ENCODE results near the gene ZNF526. TPM values are rescaled to one million over a fixed set of nuclear protein-coding genes. Genes with fewer than 3 reads are reported as not detected.

The ZNF526 gene
- total RNA-seq, 1 experiment from 2014 or later = 10.7 TPM

DNA sequence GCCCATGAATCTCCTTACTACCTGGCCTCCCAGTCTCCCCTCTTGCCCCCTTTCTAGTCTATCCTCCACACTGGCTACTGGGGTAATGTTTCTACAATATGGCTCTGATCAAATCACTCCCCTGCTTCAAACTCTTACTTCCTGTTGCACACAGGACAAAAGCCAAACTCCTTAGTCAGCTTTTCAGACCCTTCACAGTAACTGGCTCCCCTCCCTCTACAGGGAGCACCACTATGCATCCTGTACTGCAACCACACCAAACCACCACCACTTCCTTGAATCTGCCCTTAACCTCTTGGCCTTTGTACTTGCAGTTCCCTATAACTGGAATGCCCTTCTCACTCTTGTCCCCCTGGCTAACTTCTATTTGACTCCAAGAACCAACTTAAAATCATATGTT, 34.8 kb upstream of the ZNF526 start:
- Histone ChIP-seq H3K27ac (no peak overlapping the region), H3K36me3 (no peaks in the 10 kb centered on the region), H3K27me3 (peaks cover 10% of the 10 kb centered on the region), H3K4me1 (no peaks in the 10 kb centered on the region), H3K4me3 (no peak overlapping the region), H3K9me3 (replicated peaks) (no peaks in the 10 kb centered on the region)
- no peak for DNase-seq

DNA sequence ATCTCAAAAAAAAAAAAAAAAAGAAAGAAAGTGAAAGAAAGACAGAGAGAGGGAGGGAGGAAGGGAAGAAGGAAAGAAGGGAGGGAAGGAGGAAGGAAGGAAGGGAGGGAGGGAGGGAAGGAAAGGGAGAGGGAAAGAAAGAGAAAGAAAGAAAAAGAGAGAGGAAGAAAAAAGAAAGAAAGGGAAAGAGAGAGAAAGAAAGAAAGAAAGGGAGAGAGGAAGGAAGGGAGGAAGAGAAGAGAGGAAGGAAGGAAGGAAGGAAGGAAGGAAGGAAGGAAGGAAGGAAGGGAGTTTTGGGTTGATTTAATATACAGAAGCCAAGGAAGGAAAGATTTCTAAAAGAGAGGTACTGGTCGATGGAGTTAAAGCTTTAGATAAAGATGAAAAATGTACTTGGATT, 31.4 kb upstream of the ZNF526 start:
- no peak overlapping the region for H3K4me3 ChIP-seq
- no peak for DNase-seq
- H3K27me3 ChIP-seq = peaks cover 7% of the 10 kb centered on the region; the same call in 1 of the 2 replicates
- H3K36me3 ChIP-seq = no peaks in the 10 kb centered on the region
- no peaks in the 10 kb centered on the region for H3K4me1 ChIP-seq
- no peak overlapping the region for H3K27ac ChIP-seq
- H3K9me3 ChIP-seq (replicated peaks) = no peaks in the 10 kb centered on the region; the same call in 1 of the 2 replicates

DNA sequence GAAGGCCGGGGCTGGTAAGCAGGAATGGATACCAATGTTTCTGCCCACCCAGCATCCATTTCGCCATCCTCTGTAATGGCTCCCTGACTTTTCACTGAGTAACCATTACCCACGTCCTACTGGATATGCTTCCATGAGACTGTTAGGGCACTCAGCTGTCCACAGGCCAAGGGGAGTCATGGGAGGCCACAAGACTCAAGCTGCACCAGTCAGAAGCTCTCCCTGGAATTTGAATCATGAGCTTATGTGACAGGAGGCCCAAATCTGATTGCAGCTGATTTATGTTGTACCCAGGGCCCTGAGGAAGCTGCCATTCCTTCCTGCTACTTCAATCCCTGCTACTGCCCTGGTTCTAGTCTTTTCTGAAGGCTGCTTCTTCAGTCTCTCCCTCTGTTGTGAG, 31.0 kb upstream of the ZNF526 start:
- Histone ChIP-seq H3K9me3 (replicated peaks) (no peaks in the 10 kb centered on the region; the same call in 1 of the 2 replicates), H3K4me1 (no peaks in the 10 kb centered on the region), H3K4me3 (no peak overlapping the region), H3K27me3 (peaks cover 7% of the 10 kb centered on the region; the same call in 1 of the 2 replicates), H3K27ac (no peak overlapping the region), H3K36me3 (no peaks in the 10 kb centered on the region)
- no peak for DNase-seq

DNA sequence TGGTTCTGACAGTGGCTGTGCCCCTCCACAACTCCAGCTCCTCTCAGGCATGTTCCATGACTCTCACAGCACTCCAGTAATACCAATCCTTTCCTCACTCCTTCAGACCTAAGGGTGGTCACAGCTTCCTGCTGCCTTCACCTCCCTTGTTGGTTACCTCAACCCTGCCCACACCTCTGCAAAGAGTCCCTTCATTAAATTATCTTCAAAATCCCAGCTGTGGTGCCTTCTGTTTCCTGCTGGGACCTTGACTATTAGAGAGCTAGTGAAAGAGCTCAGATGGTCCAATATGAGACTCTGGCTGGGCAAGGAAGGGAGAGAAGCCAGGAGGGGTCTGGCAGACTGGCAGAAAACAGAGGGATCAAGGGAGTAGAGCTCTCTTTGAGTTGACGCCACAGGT, 28.8 kb upstream of the ZNF526 start:
- H3K9me3 ChIP-seq (replicated peaks) = no peaks in the 10 kb centered on the region; the same call in 1 of the 2 replicates
- H3K36me3 ChIP-seq = no peaks in the 10 kb centered on the region
- peaks cover 7% of the 10 kb centered on the region; the same call in 1 of the 2 replicates for H3K27me3 ChIP-seq
- no peak for DNase-seq
- no peak overlapping the region for H3K4me3 ChIP-seq
- no peak overlapping the region for H3K27ac ChIP-seq
- no peaks in the 10 kb centered on the region for H3K4me1 ChIP-seq

DNA sequence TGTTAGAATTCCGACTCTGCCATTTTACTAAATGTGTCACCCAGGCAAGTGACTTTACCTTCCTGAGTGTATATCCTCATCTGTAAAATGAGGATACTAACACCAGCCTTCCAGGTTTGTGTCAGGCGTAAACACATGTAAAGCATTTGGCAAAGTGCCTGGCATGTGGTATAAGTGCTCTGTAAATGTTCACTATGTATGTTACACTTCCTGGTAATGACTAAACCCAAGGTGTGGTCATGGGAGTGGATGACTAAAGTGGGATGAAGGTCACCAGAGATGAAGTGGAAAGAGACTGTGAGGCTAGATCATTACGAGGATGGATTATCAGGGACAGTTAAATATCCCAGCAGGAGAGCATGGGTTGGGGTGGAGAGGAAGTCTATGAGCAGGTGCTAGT, 28.3 kb upstream of the ZNF526 start:
- DNase-seq = no peak

DNA sequence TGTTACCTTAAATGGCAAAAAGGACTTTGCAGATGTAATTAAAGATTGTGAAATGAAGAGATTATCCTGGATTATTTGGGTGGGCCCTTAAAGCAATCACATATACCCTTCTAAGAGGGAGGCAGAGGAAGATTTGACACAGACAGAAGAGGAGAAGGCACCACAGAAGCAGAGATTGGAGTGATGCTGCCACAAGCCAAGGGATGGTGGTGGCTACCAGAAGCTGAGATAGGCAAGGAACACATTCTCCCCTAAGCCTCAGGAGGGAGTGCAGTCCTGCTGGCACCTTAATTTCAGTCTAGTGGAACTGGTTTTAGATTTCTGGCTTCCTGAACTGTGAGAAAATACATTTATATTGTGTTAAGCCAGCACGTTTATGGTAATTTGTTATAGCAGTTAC, 26.8 kb upstream of the ZNF526 start:
- no peak overlapping the region for H3K4me3 ChIP-seq
- no peaks in the 10 kb centered on the region; the same call in 1 of the 2 replicates for H3K9me3 ChIP-seq (replicated peaks)
- no peak for DNase-seq
- no peaks in the 10 kb centered on the region; the same call in 1 of the 2 replicates for H3K27me3 ChIP-seq
- H3K27ac ChIP-seq = no peak overlapping the region
- H3K36me3 ChIP-seq = no peaks in the 10 kb centered on the region
- H3K4me1 ChIP-seq = no peaks in the 10 kb centered on the region

More for the DNA sequence above, 28.3 kb upstream of the ZNF526 start:
- Histone ChIP-seq H3K27me3 (peaks cover 2% of the 10 kb centered on the region; the same call in 1 of the 2 replicates), H3K36me3 (no peaks in the 10 kb centered on the region), H3K4me1 (no peaks in the 10 kb centered on the region), H3K27ac (no peak overlapping the region), H3K9me3 (replicated peaks) (no peaks in the 10 kb centered on the region; the same call in 1 of the 2 replicates), H3K4me3 (no peak overlapping the region)

DNA sequence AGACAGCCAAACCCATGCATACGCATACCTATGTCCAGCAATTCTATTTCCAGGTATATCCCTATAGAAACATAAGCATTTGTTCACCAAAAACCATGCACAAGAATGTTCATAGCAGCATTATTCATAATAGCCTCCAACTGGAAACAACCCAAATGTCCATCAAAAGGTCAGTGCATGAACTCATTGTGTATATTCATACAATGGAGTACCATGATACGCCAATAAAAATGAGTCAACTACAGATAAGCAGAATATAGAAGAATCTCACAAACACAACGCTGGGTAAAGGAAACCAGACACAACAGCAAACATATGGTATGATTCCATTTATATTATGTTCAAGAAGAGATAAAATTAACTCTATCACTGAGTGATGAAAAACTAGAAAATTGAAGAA, 26.4 kb upstream of the ZNF526 start:
- Histone ChIP-seq H3K4me1 (no peaks in the 10 kb centered on the region), H3K27me3 (no peaks in the 10 kb centered on the region; the same call in 1 of the 2 replicates), H3K36me3 (0 out of 2 replicates have a peak, but pooled peaks cover 2% of the 10 kb centered on the region), H3K27ac (no peak overlapping the region), H3K9me3 (replicated peaks) (no peaks in the 10 kb centered on the region; the same call in 1 of the 2 replicates), H3K4me3 (no peak overlapping the region)
- DNase-seq = no peak

DNA sequence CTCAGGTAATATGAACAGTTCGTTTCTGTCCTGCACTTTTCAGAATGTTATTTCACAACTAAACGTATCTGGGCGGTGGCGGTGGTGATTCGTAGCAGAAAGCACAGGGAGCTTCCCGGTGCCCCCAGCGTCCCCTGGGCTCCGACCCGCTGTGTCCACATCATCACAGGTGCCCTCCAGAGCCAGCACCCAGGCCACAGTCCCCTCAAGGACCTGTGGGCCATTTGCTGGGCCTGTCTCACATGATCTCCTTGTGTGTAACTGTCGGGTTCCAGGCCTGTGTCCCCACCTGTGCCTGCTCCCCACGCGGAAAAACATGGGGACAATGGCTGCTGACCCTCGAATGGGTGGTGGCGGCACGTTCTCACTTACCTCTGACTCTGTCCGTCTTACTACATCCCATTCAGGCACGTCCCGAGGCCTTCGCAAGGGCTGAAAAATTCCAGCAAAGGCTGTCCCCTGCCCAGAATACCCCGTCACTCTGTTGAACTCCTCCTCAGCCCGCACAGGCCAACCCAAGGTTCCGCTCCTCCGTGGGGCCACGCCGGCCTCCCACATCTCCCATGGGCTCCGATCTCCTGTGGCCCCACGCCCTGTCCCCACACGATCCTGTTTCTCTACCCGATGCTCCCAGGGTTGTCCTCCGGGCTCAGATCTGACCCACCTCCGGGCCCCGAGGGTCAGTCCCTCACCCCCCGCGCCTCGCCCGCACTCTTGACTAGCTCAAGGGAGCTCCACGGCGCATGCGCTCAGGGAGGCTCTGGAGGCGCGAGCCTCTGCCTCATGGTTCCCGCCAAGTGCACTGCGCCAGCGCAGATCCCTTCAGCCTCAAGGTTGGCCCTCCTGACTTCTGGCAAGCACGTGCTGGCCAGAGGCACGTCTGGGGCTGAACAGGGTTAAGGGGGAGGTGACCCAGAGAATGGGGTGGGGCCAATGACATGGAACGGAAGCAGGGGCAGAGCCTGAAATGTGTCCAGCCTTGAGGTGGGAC, 23.8 kb upstream of the ZNF526 start:
- Histone ChIP-seq H3K4me3 (no peak overlapping the region), H3K27ac (no peak overlapping the region), H3K9me3 (replicated peaks) (no peaks in the 10 kb centered on the region; the same call in 1 of the 2 replicates), H3K4me1 (no peaks in the 10 kb centered on the region), H3K36me3 (0 out of 2 replicates have a peak, but pooled peaks cover 6% of the 10 kb centered on the region), H3K27me3 (no peaks in the 10 kb centered on the region)
- no peak for DNase-seq

DNA sequence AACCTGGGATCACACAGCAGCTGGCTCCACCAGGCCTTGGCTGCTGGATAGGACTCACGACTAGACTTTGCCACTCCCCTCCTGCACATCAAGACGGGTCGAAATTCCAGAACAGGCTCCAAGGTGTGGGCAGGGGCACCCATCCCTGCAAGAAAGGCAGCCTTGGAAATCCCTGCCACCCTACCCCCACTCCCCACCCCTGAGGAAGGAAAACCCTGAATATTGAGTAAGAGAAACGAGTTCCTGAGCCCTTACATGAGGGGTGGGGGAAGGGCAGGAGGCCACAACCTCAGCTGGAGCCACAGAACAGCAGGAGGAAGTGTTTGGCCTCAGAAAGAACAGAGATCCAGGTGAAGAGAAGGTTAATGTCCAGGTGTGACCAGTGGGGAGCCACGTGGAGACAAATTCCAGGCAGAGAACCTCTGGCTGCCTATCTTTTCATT, 22.7 kb upstream of the ZNF526 start:
- DNase-seq = no peak
- no peaks in the 10 kb centered on the region; the same call in 1 of the 2 replicates for H3K9me3 ChIP-seq (replicated peaks)
- no peaks in the 10 kb centered on the region for H3K4me1 ChIP-seq
- H3K4me3 ChIP-seq = no peak overlapping the region
- H3K27me3 ChIP-seq = no peaks in the 10 kb centered on the region
- H3K36me3 ChIP-seq = peaks cover 6% of the 10 kb centered on the region; the same call in 1 of the 2 replicates
- H3K27ac ChIP-seq = no peak overlapping the region

DNA sequence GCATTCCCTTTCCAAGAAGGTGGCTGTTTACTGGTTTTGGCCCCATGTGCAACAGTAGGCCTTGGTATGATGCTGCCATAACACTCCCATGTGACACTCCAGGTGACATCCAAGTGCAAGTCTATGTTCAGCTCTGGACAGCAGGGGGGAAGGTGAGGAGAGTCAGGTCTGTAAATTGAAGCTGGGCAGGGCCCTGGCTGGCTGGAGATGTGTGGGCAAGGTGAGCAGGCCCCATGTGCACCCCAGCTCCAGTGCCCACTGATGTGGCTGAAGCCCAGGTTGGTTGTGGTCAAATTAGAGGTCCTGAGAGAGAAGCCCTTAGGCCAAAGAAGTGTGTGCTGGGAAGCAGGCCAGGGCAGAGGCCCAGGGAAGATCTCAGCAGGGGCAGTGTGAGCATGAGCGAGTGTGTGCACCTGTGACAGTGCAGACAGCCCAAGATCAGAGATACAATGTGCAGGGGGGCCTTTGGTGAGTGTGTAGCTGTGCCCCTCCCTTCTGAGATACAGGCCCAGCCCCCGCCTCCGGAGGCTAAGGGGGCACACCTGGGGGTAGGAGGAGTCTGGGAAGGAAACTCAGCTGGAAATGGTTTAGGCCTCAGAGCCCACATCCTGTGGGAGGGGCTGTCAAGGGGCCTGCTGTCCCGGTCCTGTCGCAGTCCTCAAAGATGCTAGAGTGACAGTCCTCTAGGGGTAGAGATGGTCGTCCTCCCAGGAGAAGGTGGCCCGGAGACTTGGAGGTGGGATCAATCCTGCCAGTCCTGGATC, 21.3 kb upstream of the ZNF526 start:
- DNase-seq = no peak
- Histone ChIP-seq H3K36me3 (peaks cover 6% of the 10 kb centered on the region; the same call in 1 of the 2 replicates), H3K27me3 (no peaks in the 10 kb centered on the region), H3K9me3 (replicated peaks) (no peaks in the 10 kb centered on the region), H3K27ac (no peak overlapping the region), H3K4me3 (no peak overlapping the region), H3K4me1 (no peaks in the 10 kb centered on the region)

DNA sequence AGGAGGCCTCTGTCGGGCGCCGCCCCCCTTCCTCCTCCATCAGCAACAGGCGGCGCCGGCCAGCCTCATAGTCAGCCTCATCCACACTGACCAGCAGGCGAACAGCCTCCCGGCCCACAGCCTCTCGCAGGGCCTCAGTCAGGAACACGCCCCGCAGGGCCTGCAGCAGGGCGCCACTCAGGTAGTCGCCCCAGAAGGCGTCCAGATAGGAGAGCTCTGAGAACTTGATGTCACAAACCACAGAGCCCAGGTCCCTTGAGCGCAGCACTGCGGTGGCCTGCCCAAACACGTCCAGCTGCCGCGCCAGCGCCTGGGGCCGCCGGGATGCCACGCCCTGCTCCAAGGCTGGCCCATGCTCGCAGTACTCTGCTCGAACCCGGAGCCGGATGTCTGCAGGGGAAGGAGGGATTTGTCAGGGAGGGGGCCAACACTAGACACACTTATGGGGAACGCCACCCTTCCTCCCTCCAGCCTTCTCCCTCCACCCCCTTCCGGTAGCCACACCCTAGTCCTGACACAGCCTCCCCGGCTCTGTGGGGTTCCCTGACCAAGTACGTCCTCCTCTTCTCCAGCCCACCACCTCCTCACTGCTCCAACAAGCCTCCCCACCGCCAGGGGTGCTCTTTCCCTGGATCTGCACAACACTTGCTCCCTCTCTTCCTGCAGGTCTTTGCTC, 20.5 kb upstream of the ZNF526 start:
- Histone ChIP-seq H3K36me3 (peaks cover 6% of the 10 kb centered on the region; the same call in 1 of the 2 replicates), H3K9me3 (replicated peaks) (no peaks in the 10 kb centered on the region), H3K27ac (no peak overlapping the region), H3K4me3 (no peak overlapping the region), H3K4me1 (no peaks in the 10 kb centered on the region), H3K27me3 (no peaks in the 10 kb centered on the region)
- no peak for DNase-seq

DNA sequence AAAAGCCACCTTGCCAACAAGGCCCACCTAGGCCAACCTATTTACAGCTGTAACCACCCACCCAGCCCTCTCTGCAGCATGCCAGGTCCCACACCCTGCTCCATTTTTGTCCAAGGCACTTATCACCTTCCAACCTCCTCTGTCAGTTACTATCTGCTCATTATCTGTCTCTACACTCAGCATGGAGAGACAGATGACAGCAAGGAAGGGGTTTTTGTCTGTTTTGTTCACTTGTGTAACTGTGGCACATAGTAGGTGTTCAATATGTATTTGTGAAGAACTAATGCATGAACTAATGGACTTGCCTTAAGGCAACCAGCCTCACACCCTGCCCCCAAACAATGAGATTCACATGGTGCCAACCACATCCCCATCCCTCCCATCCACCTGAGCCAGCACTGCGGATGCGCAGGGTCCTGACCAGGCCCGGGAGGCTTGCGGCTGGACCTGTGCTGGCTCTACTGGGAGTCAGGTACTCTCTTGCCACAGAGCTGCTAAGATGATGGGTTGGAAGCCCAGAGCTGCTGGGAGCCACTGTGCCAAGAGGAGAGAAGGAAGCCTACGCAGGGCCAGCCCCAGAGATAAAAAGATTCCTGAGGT, 19.9 kb upstream of the ZNF526 start:
- Histone ChIP-seq H3K27me3 (no peaks in the 10 kb centered on the region), H3K4me3 (no peak overlapping the region), H3K36me3 (peaks cover 7% of the 10 kb centered on the region; the same call in 1 of the 2 replicates), H3K27ac (no peak overlapping the region), H3K4me1 (no peaks in the 10 kb centered on the region), H3K9me3 (replicated peaks) (no peaks in the 10 kb centered on the region)
- no peak for DNase-seq

DNA sequence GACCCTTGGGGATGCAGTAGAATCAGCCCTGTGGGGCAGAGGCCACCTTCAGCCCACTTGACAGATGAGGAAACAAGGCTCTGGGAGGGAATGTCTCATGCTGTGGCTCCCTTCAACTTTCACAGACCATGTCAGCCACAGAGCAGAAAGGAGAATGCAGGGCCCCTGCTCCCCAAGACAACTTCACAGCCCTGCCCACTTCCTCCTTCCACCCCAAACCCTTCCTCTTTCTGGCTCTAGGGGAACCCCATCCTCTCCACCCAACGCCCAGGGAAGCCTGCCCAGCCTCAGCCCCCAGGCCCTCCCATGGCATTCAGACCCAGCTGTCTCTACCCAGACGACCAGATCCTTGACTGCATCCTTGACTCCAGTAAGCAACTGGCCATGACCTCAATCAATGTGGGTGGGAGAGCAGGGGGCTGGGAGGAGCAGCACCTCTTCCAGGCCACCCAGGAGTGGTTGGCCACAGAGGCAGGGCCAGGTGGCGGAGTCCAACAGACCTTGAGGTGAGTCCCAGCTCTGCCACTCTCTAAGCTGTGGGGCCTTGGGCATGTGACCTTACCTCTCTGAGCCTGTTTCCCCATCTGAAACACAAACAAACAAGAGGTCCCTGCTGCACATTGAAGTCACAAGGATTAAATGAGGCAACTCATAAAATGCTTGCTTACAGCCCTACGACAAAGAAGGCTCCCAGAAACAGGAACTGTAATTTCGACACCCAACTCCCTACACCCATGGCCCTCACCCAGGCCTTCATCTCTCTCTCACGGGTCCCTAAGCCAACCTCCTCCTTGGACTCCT, 18.4 kb upstream of the ZNF526 start:
- no peak overlapping the region for H3K27ac ChIP-seq
- H3K4me3 ChIP-seq = no peak overlapping the region
- H3K4me1 ChIP-seq = no peaks in the 10 kb centered on the region
- H3K27me3 ChIP-seq = no peaks in the 10 kb centered on the region
- H3K36me3 ChIP-seq = peaks cover 9% of the 10 kb centered on the region; the same call in 1 of the 2 replicates
- no peaks in the 10 kb centered on the region for H3K9me3 ChIP-seq (replicated peaks)
- DNase-seq = no peak

All from SJCRH30 (cell line).